GM19463 (cell line): Measurements from ENCODE around the gene CFAP299.
"Not testable (repeated sequence)": the region's sequence is repeated elsewhere in the genome, so short reads cannot be mapped to it uniquely, and the experiment has no call there.

ENCODE experiments used
- ATAC-seq: cut with Tn5 transposase; IDR thresholded peaks from one replicate; pipeline ENCODE4 v1.9.1; 2021; ENCODE audit warnings: mild to moderate bottlenecking, moderate library complexity; ENCODE audit not compliant: unreplicated experiment

CFAP299 gene

GRCh38 chr4:80439294-80440061 is 103.9 kb downstream of the CFAP299 start:
- ATAC-seq = not testable (repeated sequence)

GRCh38 chr4:80446248-80446647 is 110.7 kb downstream of the CFAP299 start:
- no peak for ATAC-seq

GRCh38 chr4:80446664-80447063 is 111.1 kb downstream of the CFAP299 start:
- ATAC-seq = no peak

GRCh38 chr4:80447493-80447892 is 112.0 kb downstream of the CFAP299 start:
- ATAC-seq = no peak

GRCh38 chr4:80448056-80448455 is 112.5 kb downstream of the CFAP299 start:
- no peak for ATAC-seq

- no peak for ATAC-seq
Observed at GRCh38 chr4:80452055-80452454, 116.5 kb downstream of the CFAP299 start.

GRCh38 chr4:80452768-80453167 is 117.2 kb downstream of the CFAP299 start:
- no peak for ATAC-seq

GRCh38 chr4:80454040-80454439 is 118.5 kb downstream of the CFAP299 start:
- ATAC-seq = no peak

GRCh38 chr4:80454556-80454955 is 119.0 kb downstream of the CFAP299 start:
- ATAC-seq = no peak

GRCh38 chr4:80459918-80460473 is 124.5 kb downstream of the CFAP299 start:
- ATAC-seq = no peak

- ATAC-seq = no peak
Observed at GRCh38 chr4:80461412-80461811, 125.9 kb downstream of the CFAP299 start.

- no peak for ATAC-seq
Observed at GRCh38 chr4:80462621-80463091, 127.1 kb downstream of the CFAP299 start.

- no peak for ATAC-seq
Observed at GRCh38 chr4:80463509-80463908, 128.0 kb downstream of the CFAP299 start.

- no peak for ATAC-seq
Observed at GRCh38 chr4:80465238-80465637, 129.7 kb downstream of the CFAP299 start.

- no peak for ATAC-seq
Observed at GRCh38 chr4:80465736-80466135, 130.2 kb downstream of the CFAP299 start.

- no peak for ATAC-seq
Observed at GRCh38 chr4:80466618-80467017, 131.1 kb downstream of the CFAP299 start.

GRCh38 chr4:80471756-80472155 is 136.2 kb downstream of the CFAP299 start:
- no peak for ATAC-seq

GRCh38 chr4:80475236-80475635 is 139.7 kb downstream of the CFAP299 start:
- ATAC-seq = no peak

GRCh38 chr4:80475798-80476197 is 140.3 kb downstream of the CFAP299 start:
- ATAC-seq = no peak

- ATAC-seq = no peak
Observed at GRCh38 chr4:80484712-80485111, 149.2 kb downstream of the CFAP299 start.

- ATAC-seq = no peak
Observed at GRCh38 chr4:80486603-80487002, 151.1 kb downstream of the CFAP299 start.

GRCh38 chr4:80489798-80490197 is 154.3 kb downstream of the CFAP299 start:
- no peak for ATAC-seq

GRCh38 chr4:80492761-80493160 is 157.2 kb downstream of the CFAP299 start:
- ATAC-seq = no peak
